Erythroblast (primary cell): ENCODE results near the gene TIPIN.

ENCODE experiments used
- GATA1 ChIP-seq: IDR thresholded peaks from 2 replicates; pipeline ENCODE4 v1.6.1; 2011; ENCODE audit warnings: low read depth, mild to moderate bottlenecking, control low read depth, low read length, moderate library complexity
- POLR2A ChIP-seq: IDR thresholded peaks from 2 replicates; pipeline ENCODE4 v1.6.1; 2011; ENCODE audit warnings: mild to moderate bottlenecking, low read length

GRCh38 chr15:66310786-66311185 is 45.7 kb downstream of the TIPIN start:
- TF ChIP-seq POLR2A (no peak), GATA1 (no peak)
